Activated CD8-positive, alpha-beta memory T cell treated with anti-CD3 and anti-CD28 coated beads, Interleukin-2, amount 50 U/mL, for 1 hour (primary cell): ENCODE measurements around the gene SLC7A5.
"Not testable (repeated sequence)": the region's sequence is repeated elsewhere in the genome, so short reads cannot be mapped to it uniquely, and the experiment has no call there.

ENCODE experiments used
- DNase-seq: peaks from one replicate; pipeline ENCODE4 v3.0.0-alpha.2; 2020; ENCODE audit errors: extremely low read depth

SLC7A5 gene

GRCh38 chr16:87869061-87869878, at the start of gene SLC7A5:
SLC7A5 (minus strand) TSS chr16:87869507; CDS start chr16:87869422, 85 bp downstream.
- DNase-seq, result peak; percentile 40

DNA sequence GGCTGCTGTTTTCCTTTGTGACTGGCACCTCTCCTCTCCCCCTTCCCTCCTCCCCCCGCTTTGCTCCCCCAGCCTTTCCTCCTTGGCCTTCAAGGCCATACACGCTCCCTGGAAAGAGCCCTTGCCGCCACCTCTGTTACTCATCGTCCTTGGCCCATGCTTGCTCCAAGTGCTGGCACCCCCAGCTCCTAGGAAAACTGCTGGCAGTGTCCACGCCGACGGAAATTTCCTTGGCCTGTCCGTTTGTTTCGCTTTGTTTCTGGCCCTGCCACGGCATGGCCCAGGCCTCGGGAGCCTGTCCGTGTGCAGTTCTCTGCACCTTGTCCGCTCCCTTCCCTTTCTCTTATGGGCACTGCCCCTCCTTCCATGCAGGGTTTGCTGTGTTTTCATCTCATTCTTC, 49.0 kb upstream of the SLC7A5 start:
- DNase-seq, result no peak

DNA sequence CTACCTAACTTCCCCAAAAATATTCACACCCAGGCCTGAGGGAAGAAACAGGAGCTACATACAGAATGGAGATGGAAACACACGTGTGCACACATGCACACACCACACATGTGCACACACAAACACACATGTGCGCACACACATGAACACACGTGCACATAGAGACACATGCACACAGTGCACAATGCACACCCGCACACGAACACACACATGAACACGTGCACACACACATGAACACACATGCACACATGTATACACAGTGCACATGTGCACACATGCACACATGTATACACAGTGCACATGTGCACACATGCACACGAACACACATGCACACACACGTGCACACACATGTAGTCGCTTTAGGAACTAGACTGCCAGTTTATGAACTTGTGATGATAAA, 48.2 kb upstream of the SLC7A5 start:
- DNase-seq, result no peak

DNA sequence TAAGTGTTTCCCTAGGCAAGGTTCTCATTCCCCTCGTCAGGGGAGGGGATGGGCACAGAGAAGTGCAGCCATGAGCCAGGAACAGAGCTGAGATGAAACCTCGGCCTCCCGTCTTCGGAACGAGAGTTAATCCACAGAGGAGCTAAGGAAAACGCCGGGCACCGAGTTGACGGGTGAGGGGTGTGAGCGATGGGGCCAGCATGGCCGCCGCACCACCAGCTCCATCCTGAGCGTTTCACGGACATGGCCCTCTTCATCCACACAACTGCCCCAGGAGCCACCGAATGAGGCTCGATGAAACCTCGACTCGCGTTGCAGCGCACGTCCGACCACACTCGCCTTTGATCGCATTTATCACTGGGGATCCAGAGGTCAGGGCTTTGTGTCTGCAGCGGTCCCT, 45.5 kb upstream of the SLC7A5 start:
- DNase-seq, result no peak

DNA sequence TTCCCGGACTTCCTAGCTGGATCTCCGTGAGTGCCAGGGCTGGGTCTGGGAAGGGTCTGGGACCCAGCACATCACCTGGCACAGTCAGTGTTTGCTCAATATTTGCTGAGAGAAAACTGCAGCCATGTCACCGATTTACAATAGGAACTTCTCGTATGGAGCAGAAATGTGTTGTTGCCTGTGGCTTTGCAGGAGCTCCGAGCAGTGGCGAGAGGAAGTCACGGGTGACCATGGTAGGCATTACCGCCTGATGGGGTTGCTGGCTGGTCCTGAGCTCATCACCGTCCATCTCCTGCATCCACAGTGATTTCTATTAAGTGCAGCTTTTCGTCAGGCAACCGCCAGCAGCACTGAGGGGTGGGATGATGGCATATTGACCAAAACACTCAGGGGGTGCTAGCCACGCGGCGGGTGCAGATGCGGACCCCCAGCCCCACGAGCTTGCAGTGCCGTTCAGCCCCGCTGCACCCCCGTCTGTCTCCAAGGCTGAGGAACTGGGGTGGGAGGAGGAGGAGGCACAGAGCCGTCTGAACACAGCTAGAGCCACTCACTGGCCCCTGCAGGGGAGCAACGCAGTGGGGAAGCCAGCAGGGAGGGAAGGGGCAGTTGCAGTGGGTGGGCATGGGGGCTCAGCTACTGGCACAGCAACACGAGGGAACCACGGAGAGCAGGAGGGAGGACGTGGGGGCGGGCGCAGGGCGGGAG, 44.9 kb upstream of the SLC7A5 start:
- DNase-seq, result not testable (repeated sequence)

GRCh38 chr16:87912691-87913090, 43.4 kb upstream of the SLC7A5 start:
- DNase-seq, result not testable (repeated sequence)

GRCh38 chr16:87911106-87911763, 41.9 kb upstream of the SLC7A5 start:
- DNase-seq, result not testable (repeated sequence)

GRCh38 chr16:87909203-87909935, 40.1 kb upstream of the SLC7A5 start:
- peak; percentile 26 for DNase-seq

DNA sequence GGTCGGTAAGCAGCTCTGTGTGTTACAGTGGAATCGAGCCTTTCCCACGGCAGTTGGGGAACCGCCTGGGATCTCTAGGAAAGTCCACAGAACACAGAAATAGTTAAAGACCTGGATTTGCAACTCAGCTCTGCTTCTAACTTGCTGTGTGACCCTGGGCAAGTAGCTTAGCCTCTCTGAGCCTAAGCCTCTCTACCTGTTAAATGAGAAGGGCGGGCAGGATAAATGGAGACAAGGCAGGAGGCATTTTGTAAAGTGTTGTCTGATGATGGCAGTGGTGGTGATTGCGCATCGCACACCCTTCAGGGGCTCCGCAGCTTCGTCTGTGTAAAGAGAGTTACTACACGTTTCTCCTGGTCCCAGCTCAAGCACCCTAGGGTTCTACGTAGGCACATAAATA, 38.8 kb upstream of the SLC7A5 start:
- DNase-seq, result not testable (repeated sequence)

DNA sequence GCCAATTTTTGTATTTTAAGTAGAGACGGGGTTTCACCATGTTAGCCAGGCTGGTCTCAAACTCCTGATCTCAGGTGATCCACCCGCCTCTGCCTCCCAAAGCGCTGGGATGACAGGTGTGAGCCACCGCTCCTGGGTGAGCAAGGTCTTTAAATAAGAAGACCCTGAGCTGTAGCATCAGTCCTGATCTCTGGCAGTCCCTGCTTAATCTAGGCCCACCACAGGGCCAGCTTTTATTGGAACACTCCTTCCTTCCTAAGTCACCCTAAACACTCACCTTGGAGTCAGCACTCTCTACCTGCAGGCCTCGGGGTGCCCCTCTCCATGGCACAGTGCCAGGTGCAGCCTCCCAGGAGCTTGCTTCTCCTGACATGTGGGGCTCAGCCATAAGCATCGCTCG, 36.2 kb upstream of the SLC7A5 start:
- DNase-seq, result not testable (repeated sequence)

GRCh38 chr16:87904963-87905362, 35.7 kb upstream of the SLC7A5 start:
- not testable (repeated sequence) for DNase-seq

- DNase-seq, result not testable (repeated sequence)
These were observed 31.2 kb upstream of the SLC7A5 start for GRCh38 chr16:87900489-87900888.

GRCh38 chr16:87897521-87898505, 28.5 kb upstream of the SLC7A5 start:
- peak; percentile 20 for DNase-seq

DNA sequence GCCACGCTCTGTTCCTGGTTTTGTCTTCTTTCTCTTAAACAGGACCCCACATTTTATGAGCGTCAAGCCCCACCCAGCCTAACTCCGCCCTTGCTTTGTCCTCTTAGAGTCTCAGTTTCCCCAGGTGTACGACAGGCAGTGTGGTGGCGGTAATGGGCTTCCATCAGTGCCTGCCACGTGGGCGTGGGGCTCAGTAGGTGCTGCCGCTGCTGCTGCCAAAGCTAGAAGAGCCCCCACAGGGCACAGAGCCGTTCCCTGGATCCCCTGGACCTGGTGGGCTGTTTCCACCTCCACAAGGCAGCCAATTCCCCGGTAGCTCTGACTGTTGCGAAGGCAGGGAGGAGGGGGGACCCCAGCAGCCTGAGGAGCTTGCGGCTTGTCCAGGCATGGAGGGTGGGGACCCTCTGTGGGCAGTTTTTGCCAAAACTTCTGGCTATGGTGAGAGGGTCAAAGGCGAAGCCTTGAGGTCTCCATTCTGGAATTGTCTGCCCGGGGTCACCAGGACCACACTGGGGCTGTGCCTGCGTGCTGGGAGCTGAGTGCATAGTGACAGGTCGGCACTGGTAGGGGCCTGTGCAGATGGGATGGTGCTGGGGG, 27.7 kb upstream of the SLC7A5 start:
- not testable (repeated sequence) for DNase-seq

DNA sequence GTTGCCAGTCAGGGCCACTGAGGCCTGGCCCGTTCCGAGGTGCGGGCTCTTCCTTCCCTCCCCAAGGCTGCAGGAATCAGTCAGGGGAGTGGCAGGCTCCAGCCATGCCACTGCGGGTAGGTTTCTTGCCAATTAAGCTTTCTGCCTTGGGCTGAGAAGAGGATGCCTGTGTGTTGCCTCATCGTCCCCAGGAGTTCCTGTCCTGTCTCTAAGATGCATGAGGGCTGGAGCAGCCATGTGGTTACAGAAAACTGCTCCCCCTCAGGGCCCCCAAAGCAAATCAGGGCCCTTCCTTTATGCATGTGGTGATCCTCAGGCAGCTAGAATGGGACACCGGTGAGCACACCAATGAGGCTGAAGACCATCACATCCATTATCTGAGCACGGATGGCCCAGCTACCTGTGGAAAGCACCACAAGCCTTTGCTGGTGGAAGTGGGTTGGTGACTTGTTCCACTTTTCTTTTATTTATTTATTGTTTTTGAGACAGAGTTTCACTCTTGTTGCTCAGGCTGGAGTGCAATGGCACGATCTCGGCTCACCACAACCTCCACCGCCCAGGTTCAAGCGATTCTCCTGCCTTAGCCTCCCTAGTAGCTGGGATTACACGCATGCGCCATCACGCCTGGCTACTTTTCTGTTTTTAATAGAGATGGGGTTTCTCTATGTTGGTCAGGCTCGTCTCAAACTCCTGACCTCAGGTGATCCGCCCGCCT, 27.0 kb upstream of the SLC7A5 start:
- not testable (repeated sequence) for DNase-seq

DNA sequence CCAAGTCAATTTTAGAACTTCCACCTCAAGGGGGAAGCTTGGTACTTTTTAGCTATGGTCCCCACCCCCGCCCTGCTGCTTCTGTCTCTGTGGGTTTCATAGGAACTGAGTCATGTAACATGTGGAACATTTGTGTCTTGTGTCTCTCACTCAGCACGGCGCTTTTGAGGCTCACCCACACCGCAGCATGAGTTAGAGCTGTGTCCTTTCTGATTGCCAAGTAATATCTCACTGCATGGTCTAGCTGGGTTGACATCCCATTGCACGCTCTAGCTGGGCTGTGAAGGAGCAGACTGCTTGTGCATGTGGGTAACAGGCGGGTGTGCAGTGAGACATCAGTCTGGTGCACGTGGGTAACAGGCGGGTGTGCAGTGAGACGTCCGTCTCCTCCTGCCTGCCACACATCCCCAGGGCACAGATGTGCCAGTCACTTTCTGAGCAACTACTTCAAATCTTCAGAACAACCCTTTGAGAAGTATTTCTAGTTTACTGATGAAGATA, 26.4 kb upstream of the SLC7A5 start:
- peak; percentile 54 for DNase-seq

- not testable (repeated sequence) for DNase-seq
These were observed 24.7 kb upstream of the SLC7A5 start for GRCh38 chr16:87894005-87894404.

DNA sequence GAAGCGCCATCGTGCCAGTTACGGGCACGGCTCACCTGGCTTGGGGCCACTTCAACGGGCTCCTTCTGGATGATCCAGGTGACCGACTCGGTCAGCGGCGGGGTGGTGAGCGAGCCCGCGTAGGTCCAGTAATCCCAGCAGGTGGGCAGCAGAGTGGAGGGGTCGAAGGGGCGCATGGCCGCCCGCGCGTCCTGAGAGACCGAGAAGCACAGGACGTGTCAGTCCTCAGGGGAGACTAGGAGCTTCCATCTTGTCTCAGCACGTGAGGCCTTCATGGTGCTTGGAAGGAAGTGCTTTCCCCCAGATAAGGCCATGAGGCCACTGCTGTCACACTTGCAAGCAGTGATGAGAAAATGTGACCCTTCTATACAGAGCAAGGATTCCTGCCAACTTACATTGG, 22.5 kb upstream of the SLC7A5 start:
- DNase-seq, result no peak

DNA sequence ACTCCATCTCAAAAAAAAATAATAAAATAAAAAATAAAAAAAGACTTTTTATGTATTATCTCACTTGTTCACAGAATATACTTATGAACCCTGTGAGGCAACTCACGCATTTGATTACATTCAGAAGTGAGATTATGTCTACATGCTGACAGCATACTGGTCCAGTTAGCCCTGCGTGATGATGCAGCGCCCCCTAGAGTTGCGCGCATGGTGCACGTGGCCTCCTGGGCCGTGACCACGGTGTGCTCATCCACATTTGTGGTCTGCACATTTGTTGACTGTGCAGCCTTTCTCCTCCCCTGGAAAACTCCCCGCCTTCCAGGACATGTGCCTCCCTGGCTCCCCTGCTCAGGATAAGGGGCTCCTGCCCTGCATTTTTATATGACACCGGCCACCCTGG, 20.5 kb upstream of the SLC7A5 start:
- DNase-seq, result not testable (repeated sequence)
